Stimulated activated naive CD4-positive, alpha-beta T cell treated with Interleukin-2 at 50 U/mL for 16 hours (primary cell): ENCODE measurements around the gene CIZ1.
"Not testable (repeated sequence)": the region's sequence is repeated elsewhere in the genome, so short reads cannot be mapped to it uniquely, and the experiment has no call there.

Experiments used
- DNase-seq: peaks from one replicate; lab custom pipeline; 2025; lab: John Stamatoyannopoulos, UW

CIZ1 gene

GRCh38 chr9:128145536-128145935, 45.8 kb downstream of the CIZ1 start:
- DNase-seq = no peak

- no peak for DNase-seq
Observed at GRCh38 chr9:128144239-128145181, 46.9 kb downstream of the CIZ1 start.

GRCh38 chr9:128143525-128144238, 47.7 kb downstream of the CIZ1 start:
- no peak for DNase-seq

- DNase-seq = no peak
Observed at GRCh38 chr9:128142596-128142995, 48.8 kb downstream of the CIZ1 start.

- no peak for DNase-seq
Observed at GRCh38 chr9:128142061-128142460, 49.3 kb downstream of the CIZ1 start.

- no peak for DNase-seq
Observed at GRCh38 chr9:128141604-128142003, 49.8 kb downstream of the CIZ1 start.

- DNase-seq = no peak
Observed at GRCh38 chr9:128139621-128140020, 51.8 kb downstream of the CIZ1 start.

- no peak for DNase-seq
Observed at GRCh38 chr9:128138001-128138400, 53.4 kb downstream of the CIZ1 start.

- DNase-seq = no peak
Observed at GRCh38 chr9:128136816-128137793, 54.3 kb downstream of the CIZ1 start.

- DNase-seq = not testable (repeated sequence)
Observed at GRCh38 chr9:128135561-128135960, 55.8 kb downstream of the CIZ1 start.

GRCh38 chr9:128132139-128132538, 59.2 kb downstream of the CIZ1 start:
- DNase-seq = not testable (repeated sequence)

GRCh38 chr9:128131346-128131745, 60.0 kb downstream of the CIZ1 start:
- not testable (repeated sequence) for DNase-seq

GRCh38 chr9:128130651-128131050, 60.7 kb downstream of the CIZ1 start:
- not testable (repeated sequence) for DNase-seq

GRCh38 chr9:128129976-128130590, 61.3 kb downstream of the CIZ1 start:
- not testable (repeated sequence) for DNase-seq

GRCh38 chr9:128128836-128129590, 62.4 kb downstream of the CIZ1 start:
- DNase-seq = no peak

- peak; percentile 87 for DNase-seq
Observed at GRCh38 chr9:128127990-128128835, 63.2 kb downstream of the CIZ1 start.

GRCh38 chr9:128127568-128127989, 63.8 kb downstream of the CIZ1 start, which contains the start of gene PTGES2:
TSS of gene PTGES2 (minus strand) at chr9:128127729. CDS start at chr9:128127717, 12 bp downstream.
- DNase-seq = peak; percentile 77

GRCh38 chr9:128125580-128126354, 65.6 kb downstream of the CIZ1 start:
- no peak for DNase-seq
